Glutamatergic neuron (in vitro differentiated cells): ENCODE data around the gene MAML2. TPM values are rescaled to one million over a fixed set of nuclear protein-coding genes. Genes with fewer than 3 reads are reported as not detected.

ENCODE experiments used
- DNase-seq: peaks from one replicate; pipeline ENCODE4 v3.0.0; 2022
- H3K27ac Mint-ChIP-seq: one replicate; pipeline ENCODE4 v1.8.0; 2020; ENCODE audit warnings: mild to moderate bottlenecking, mixed read lengths, inconsistent platforms; ENCODE audit not compliant: unreplicated experiment
- H3K27me3 Mint-ChIP-seq: one replicate; pipeline ENCODE4 v1.8.0; 2020; ENCODE audit warnings: mild to moderate bottlenecking, moderate library complexity, mixed read lengths, inconsistent platforms; ENCODE audit not compliant: unreplicated experiment
- H3K36me3 Mint-ChIP-seq: one replicate; pipeline ENCODE4 v1.8.0; 2020; ENCODE audit warnings: mild to moderate bottlenecking, mixed read lengths, inconsistent platforms; ENCODE audit not compliant: unreplicated experiment
- H3K4me1 Mint-ChIP-seq: one replicate; pipeline ENCODE4 v1.8.0; 2020; ENCODE audit warnings: mild to moderate bottlenecking, low read depth, mixed read lengths, inconsistent platforms; ENCODE audit not compliant: unreplicated experiment
- H3K4me3 Mint-ChIP-seq: one replicate; pipeline ENCODE4 v1.8.0; 2020; ENCODE audit warnings: mild to moderate bottlenecking, mixed read lengths, inconsistent platforms; ENCODE audit not compliant: unreplicated experiment
- H3K9me3 Mint-ChIP-seq: one replicate; pipeline ENCODE4 v1.8.0; 2020; ENCODE audit warnings: mild to moderate bottlenecking, moderate library complexity, mixed read lengths, inconsistent platforms; ENCODE audit not compliant: unreplicated experiment
- CTCF ChIP-seq: fragments of 200-600 bp; sonication (generic); IDR thresholded peaks from one replicate; pipeline ENCODE4 v1.5.0; 2021; ENCODE audit not compliant: partially characterized antibody, unreplicated experiment
- total RNA-seq: library from RNA; stranded (reverse); fragmentation: NEBNext Ultra II Directional; extraction: Animal tissue kit (Norgen Biotek cat#: 25700); gene quantifications from one replicate; pipeline ENCODE4 v1.2.1, GENCODE V29; 2021; ENCODE audit not compliant: unreplicated experiment

Gene MAML2
- total RNA-seq, 1 donor from 2014 or later = 2.1 TPM

GRCh38 chr11:96067160-96067559 lies 275.8 kb downstream of the MAML2 start:
- no peak for TF ChIP-seq CTCF
- H3K36me3 Mint-ChIP-seq = no peaks in the 10 kb centered on the region
- H3K27me3 Mint-ChIP-seq = peaks cover 2% of the 10 kb centered on the region
- no peaks in the 10 kb centered on the region for H3K9me3 Mint-ChIP-seq
- no peak overlapping the region for H3K27ac Mint-ChIP-seq
- H3K4me1 Mint-ChIP-seq = no peaks in the 10 kb centered on the region
- no peak for DNase-seq
- H3K4me3 Mint-ChIP-seq = no peak overlapping the region

GRCh38 chr11:96065379-96065778 lies 277.6 kb downstream of the MAML2 start:
- Mint-ChIP-seq H3K36me3 (no peaks in the 10 kb centered on the region), H3K27ac (no peak overlapping the region), H3K4me3 (no peak overlapping the region), H3K27me3 (no peaks in the 10 kb centered on the region), H3K9me3 (no peaks in the 10 kb centered on the region), H3K4me1 (no peaks in the 10 kb centered on the region)
- no peak for DNase-seq
- TF ChIP-seq CTCF = no peak

GRCh38 chr11:96063886-96064285 lies 279.1 kb downstream of the MAML2 start:
- TF ChIP-seq CTCF = no peak
- no peak for DNase-seq
- H3K27ac Mint-ChIP-seq = no peak overlapping the region
- H3K4me1 Mint-ChIP-seq = peaks cover 4% of the 10 kb centered on the region
- H3K9me3 Mint-ChIP-seq = no peaks in the 10 kb centered on the region
- H3K27me3 Mint-ChIP-seq = no peaks in the 10 kb centered on the region
- H3K4me3 Mint-ChIP-seq = no peak overlapping the region
- H3K36me3 Mint-ChIP-seq = no peaks in the 10 kb centered on the region

GRCh38 chr11:96063053-96063452 lies 279.9 kb downstream of the MAML2 start:
- H3K9me3 Mint-ChIP-seq = no peaks in the 10 kb centered on the region
- H3K4me1 Mint-ChIP-seq = peaks cover 4% of the 10 kb centered on the region
- no peaks in the 10 kb centered on the region for H3K27me3 Mint-ChIP-seq
- H3K27ac Mint-ChIP-seq = no peak overlapping the region
- H3K4me3 Mint-ChIP-seq = no peak overlapping the region
- H3K36me3 Mint-ChIP-seq = no peaks in the 10 kb centered on the region
- DNase-seq = no peak
- no peak for TF ChIP-seq CTCF

- DNase-seq = no peak
- H3K4me1 Mint-ChIP-seq = peaks cover 4% of the 10 kb centered on the region
- H3K9me3 Mint-ChIP-seq = peaks cover 2% of the 10 kb centered on the region
- no peaks in the 10 kb centered on the region for H3K27me3 Mint-ChIP-seq
- no peak overlapping the region for H3K27ac Mint-ChIP-seq
- no peaks in the 10 kb centered on the region for H3K36me3 Mint-ChIP-seq
- H3K4me3 Mint-ChIP-seq = no peak overlapping the region
- no peak for TF ChIP-seq CTCF
Observed at GRCh38 chr11:96062134-96062533, 280.9 kb downstream of the MAML2 start.
